ENCODE measurements around the gene HIP1. TPM values are rescaled to one million over a fixed set of nuclear protein-coding genes. Genes with fewer than 3 reads are reported as not detected.

HIP1 gene
- total and polyA plus RNA-seq, 2 of the 13 experiments (the other 11 are each of a cell fraction or from before 2014, with no cell fraction given) = 4.5 to 6.2 TPM

DNA sequence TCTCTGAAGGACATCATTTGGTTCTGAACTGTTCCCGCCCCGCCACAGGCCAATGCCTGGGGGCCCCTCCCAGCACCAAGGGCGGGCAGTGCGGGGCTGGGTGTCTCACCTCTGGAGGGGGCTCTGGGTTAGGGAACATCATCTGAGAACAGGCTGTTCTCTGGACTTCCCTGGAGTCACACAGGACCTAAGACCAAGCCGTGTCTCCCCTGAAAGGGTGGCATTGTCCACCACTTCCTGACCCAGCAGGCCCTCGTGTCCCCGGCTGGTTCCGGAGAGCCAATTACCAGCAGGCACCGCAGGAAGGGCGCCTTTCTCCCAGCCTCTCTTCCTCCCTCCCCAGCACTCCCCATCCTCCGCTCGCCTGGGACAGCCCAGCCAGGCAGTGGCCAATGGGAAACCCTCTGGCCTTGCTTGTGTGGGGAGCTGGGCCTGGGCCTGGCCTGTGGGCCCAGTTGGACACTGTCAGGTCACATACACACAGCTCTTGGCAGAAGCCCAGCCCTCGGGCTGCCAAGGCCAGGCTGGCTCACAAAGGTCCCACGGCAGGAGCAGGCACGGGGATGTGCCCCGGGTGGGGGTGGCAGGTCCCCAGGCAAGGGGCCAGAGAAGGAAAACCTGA is 127.1 kb downstream of the HIP1 start (continued):
- TF ChIP-seq, protein P1, sequence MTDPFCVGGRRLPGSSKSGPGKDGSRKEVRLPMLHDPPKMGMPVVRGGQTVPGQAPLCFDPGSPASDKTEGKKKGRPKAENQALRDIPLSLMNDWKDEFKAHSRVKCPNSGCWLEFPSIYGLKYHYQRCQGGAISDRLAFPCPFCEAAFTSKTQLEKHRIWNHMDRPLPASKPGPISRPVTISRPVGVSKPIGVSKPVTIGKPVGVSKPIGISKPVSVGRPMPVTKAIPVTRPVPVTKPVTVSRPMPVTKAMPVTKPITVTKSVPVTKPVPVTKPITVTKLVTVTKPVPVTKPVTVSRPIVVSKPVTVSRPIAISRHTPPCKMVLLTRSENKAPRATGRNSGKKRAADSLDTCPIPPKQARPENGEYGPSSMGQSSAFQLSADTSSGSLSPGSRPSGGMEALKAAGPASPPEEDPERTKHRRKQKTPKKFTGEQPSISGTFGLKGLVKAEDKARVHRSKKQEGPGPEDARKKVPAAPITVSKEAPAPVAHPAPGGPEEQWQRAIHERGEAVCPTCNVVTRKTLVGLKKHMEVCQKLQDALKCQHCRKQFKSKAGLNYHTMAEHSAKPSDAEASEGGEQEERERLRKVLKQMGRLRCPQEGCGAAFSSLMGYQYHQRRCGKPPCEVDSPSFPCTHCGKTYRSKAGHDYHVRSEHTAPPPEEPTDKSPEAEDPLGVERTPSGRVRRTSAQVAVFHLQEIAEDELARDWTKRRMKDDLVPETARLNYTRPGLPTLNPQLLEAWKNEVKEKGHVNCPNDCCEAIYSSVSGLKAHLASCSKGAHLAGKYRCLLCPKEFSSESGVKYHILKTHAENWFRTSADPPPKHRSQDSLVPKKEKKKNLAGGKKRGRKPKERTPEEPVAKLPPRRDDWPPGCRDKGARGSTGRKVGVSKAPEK (CRISPR knock-in tag; IDR thresholded peaks at IDR 0.05; ENCODE audit: borderline replicate concordance) = 0 out of 2 replicates have a peak, but pooled peaks have one; percentile 55
- TF ChIP-seq, protein P2, sequence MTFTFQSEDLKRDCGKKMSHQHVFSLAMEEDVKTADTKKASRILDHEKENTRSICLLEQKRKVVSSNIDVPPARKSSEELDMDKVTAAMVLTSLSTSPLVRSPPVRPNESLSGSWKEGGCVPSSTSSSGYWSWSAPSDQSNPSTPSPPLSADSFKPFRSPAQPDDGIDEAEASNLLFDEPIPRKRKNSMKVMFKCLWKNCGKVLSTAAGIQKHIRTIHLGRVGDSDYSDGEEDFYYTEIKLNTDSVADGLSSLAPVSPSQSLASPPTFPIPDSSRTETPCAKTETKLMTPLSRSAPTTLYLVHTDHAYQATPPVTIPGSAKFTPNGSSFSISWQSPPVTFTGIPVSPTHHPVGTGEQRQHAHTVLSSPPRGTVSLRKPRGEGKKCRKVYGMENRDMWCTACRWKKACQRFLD (CRISPR knock-in tag; IDR thresholded peaks at IDR 0.05; ENCODE audit: borderline replicate concordance) = no peak
- TF ChIP-seq MBNL3 (CRISPR knock-in tag; conservative IDR thresholded peaks at IDR 0.05) (no peak), EP300 (IDR thresholded peaks at IDR 0.05; ENCODE audit: low read depth in 2 of 2, low read length in 2 of 2) (no peak), EP300 (CRISPR knock-in tag; IDR thresholded peaks at IDR 0.05; ENCODE audit: borderline replicate concordance) (peak; percentile 38; the same call in 1 of the 2 replicates), ZNF788 (CRISPR knock-in tag; IDR thresholded peaks at IDR 0.05; ENCODE audit: borderline replicate concordance) (peak; percentile 68; the same call in 1 of the 2 replicates), HNF4A (CRISPR knock-in tag; IDR thresholded peaks at IDR 0.05) (peak; percentile 4; the same call in 1 of the 2 replicates), POLR2G (IDR thresholded peaks at IDR 0.05; ENCODE audit: low read depth, low read length) (peak; percentile 85), BCL6 (CRISPR knock-in tag; IDR thresholded peaks at IDR 0.05) (peak; percentile 52; the same call in 1 of the 2 replicates), ZNF232 (CRISPR knock-in tag; IDR thresholded peaks at IDR 0.05; ENCODE audit: borderline replicate concordance) (no peak), ZSCAN31 (CRISPR knock-in tag; IDR thresholded peaks at IDR 0.05; ENCODE audit: low read depth) (no peak), HOXD1 (CRISPR knock-in tag; IDR thresholded peaks at IDR 0.05) (no peak), IKZF4 (CRISPR knock-in tag; IDR thresholded peaks at IDR 0.05; ENCODE audit: borderline replicate concordance, low read depth, not compliant biosample characterization) (no peak), ZKSCAN5 (CRISPR knock-in tag; IDR thresholded peaks at IDR 0.05) (no peak), MED1 (CRISPR knock-in tag; IDR thresholded peaks at IDR 0.05) (peak; percentile 57; the same call in 1 of the 2 replicates)
- TF ChIP-seq, protein P3, sequence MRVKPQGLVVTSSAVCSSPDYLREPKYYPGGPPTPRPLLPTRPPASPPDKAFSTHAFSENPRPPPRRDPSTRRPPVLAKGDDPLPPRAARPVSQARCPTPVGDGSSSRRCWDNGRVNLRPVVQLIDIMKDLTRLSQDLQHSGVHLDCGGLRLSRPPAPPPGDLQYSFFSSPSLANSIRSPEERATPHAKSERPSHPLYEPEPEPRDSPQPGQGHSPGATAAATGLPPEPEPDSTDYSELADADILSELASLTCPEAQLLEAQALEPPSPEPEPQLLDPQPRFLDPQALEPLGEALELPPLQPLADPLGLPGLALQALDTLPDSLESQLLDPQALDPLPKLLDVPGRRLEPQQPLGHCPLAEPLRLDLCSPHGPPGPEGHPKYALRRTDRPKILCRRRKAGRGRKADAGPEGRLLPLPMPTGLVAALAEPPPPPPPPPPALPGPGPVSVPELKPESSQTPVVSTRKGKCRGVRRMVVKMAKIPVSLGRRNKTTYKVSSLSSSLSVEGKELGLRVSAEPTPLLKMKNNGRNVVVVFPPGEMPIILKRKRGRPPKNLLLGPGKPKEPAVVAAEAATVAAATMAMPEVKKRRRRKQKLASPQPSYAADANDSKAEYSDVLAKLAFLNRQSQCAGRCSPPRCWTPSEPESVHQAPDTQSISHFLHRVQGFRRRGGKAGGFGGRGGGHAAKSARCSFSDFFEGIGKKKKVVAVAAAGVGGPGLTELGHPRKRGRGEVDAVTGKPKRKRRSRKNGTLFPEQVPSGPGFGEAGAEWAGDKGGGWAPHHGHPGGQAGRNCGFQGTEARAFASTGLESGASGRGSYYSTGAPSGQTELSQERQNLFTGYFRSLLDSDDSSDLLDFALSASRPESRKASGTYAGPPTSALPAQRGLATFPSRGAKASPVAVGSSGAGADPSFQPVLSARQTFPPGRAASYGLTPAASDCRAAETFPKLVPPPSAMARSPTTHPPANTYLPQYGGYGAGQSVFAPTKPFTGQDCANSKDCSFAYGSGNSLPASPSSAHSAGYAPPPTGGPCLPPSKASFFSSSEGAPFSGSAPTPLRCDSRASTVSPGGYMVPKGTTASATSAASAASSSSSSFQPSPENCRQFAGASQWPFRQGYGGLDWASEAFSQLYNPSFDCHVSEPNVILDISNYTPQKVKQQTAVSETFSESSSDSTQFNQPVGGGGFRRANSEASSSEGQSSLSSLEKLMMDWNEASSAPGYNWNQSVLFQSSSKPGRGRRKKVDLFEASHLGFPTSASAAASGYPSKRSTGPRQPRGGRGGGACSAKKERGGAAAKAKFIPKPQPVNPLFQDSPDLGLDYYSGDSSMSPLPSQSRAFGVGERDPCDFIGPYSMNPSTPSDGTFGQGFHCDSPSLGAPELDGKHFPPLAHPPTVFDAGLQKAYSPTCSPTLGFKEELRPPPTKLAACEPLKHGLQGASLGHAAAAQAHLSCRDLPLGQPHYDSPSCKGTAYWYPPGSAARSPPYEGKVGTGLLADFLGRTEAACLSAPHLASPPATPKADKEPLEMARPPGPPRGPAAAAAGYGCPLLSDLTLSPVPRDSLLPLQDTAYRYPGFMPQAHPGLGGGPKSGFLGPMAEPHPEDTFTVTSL (CRISPR knock-in tag; IDR thresholded peaks at IDR 0.05; ENCODE audit: borderline replicate concordance) = no peak
- TF ChIP-seq, protein P4, sequence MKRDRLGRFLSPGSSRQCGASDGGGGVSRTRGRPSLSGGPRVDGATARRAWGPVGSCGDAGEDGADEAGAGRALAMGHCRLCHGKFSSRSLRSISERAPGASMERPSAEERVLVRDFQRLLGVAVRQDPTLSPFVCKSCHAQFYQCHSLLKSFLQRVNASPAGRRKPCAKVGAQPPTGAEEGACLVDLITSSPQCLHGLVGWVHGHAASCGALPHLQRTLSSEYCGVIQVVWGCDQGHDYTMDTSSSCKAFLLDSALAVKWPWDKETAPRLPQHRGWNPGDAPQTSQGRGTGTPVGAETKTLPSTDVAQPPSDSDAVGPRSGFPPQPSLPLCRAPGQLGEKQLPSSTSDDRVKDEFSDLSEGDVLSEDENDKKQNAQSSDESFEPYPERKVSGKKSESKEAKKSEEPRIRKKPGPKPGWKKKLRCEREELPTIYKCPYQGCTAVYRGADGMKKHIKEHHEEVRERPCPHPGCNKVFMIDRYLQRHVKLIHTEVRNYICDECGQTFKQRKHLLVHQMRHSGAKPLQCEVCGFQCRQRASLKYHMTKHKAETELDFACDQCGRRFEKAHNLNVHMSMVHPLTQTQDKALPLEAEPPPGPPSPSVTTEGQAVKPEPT (CRISPR knock-in tag; IDR thresholded peaks at IDR 0.05; ENCODE audit: low read depth) = no peak

Data from HepG2 (cell line).